Mammary epithelial cell (primary cell): Measurements from ENCODE around the gene SLC7A4.

Experiments used
- CTCF ChIP-seq, 2 donors: IDR thresholded peaks in 1 of 2; conservative IDR thresholded peaks in 1 of 2; 2 replicates each; pipeline ENCODE4 v1.5.1; 2011 to 2012; ENCODE audit warnings: inconsistent platforms in 2 of 2, low read length in 2 of 2, mild to moderate bottlenecking in 2 of 2, control low read depth in 1 of 2, low read depth in 1 of 2; ENCODE audit not compliant: insufficient read depth in 1 of 2; ENCODE audit errors: extremely low read depth in 1 of 2
- EZH2 ChIP-seq: IDR thresholded peaks from 2 replicates; pipeline ENCODE4 v1.6.1; 2012; ENCODE audit warnings: low read length, inconsistent platforms, borderline replicate concordance

GRCh38 chr22:21073023-21073422, 40.7 kb upstream of the SLC7A4 start:
- no peak for TF ChIP-seq CTCF (conservative IDR thresholded peaks at IDR 0.05 in 1 of 2, IDR thresholded peaks at IDR 0.05 in 1 of 2; ENCODE audit: extremely low read depth in 1 of 2, insufficient read depth in 1 of 2, low read depth in 1 of 2, low read length in 2 of 2)
- TF ChIP-seq EZH2 = no peak
